Peyer's patch (tissue), 4 donors: ENCODE measurements around the gene ZBTB44. TPM values are rescaled to one million over a fixed set of nuclear protein-coding genes. Genes with fewer than 3 reads are reported as not detected.

Experiments used
- DNase-seq, 3 donors: peaks; one replicate each; pipeline ENCODE4 v3.0.0-alpha.2; 2017 to 2019
- H3K27ac ChIP-seq, 4 donors: fragments of 200-600 bp; sonication (generic); one replicate each; pipeline ENCODE4 v1.5.1; 2016 to 2019
- H3K27me3 ChIP-seq, 2 donors: fragments of 200-600 bp; sonication (generic); one replicate each; pipeline ENCODE4 v1.5.1; 2019
- H3K36me3 ChIP-seq, 3 donors: fragments of 200-600 bp; sonication (generic); one replicate each; pipeline ENCODE4 v1.5.1; 2016 to 2019
- H3K4me1 ChIP-seq, 4 donors: fragments of 200-600 bp; sonication (generic); one replicate each; pipeline ENCODE4 v1.5.1; 2016 to 2019
- H3K4me3 ChIP-seq, 4 donors: fragments of 200-600 bp; sonication (generic); 1 replicate in 3 of 4; 2 replicates in 1 of 4; pipeline ENCODE4 v1.5.1; 2016 to 2019; ENCODE audit warnings: mild to moderate bottlenecking in 1 of 4
- H3K9me3 ChIP-seq, 4 donors: fragments of 200-600 bp; sonication (generic); one replicate each; pipeline ENCODE4 v1.5.1; 2016 to 2019; ENCODE audit warnings: mild to moderate bottlenecking in 1 of 4
- POLR2A ChIP-seq, 2 donors: fragments of 450-650 bp; IDR thresholded peaks; one replicate each; pipeline ENCODE4 v1.5.1; 2017; ENCODE audit warnings: antibody characterized with exemption in 2 of 2, mild to moderate bottlenecking in 2 of 2, moderate library complexity in 2 of 2
- total RNA-seq, 4 donors: library from RNA; depleted of rRNA; stranded (reverse); fragments of >200 nt; gene quantifications; one replicate each; pipeline ENCODE4 v1.1.0, GENCODE V29; 2016
- TF ChIP-seq, protein P1 (sequence below), 6 experiments: fragments of 450-650 bp in 4 of 6; fragments of 200-600 bp in 2 of 6; sonication (generic) in 1 of 6; IDR thresholded peaks; one replicate each; pipeline ENCODE4 v1.5.1; 2017 to 2019; ENCODE audit warnings: antibody characterized with exemption in 6 of 6, mild to moderate bottlenecking in 3 of 6, moderate library complexity in 1 of 6

Gene ZBTB44
- total RNA-seq, 4 donors from 2014 or later = 39.2 to 113 (median 45.8) TPM

- Histone ChIP-seq H3K36me3 (no peaks in the 10 kb centered on the region), H3K4me3 (peak overlapping the region; percentile 75 to 98 (median 80)), H3K27me3 (no peaks in the 10 kb centered on the region), H3K4me1 (peaks cover 0 to 23% (median 4%) of the 10 kb centered on the region in 4 donors), H3K27ac (peak overlapping the region; percentile 93 to 98 (median 94)), H3K9me3 (no peaks in the 10 kb centered on the region)
- peak; percentile 57 to 74 (median 71) for DNase-seq
- TF ChIP-seq POLR2A (IDR thresholded peaks at IDR 0.05) = no peak
- TF ChIP-seq, protein P1, sequence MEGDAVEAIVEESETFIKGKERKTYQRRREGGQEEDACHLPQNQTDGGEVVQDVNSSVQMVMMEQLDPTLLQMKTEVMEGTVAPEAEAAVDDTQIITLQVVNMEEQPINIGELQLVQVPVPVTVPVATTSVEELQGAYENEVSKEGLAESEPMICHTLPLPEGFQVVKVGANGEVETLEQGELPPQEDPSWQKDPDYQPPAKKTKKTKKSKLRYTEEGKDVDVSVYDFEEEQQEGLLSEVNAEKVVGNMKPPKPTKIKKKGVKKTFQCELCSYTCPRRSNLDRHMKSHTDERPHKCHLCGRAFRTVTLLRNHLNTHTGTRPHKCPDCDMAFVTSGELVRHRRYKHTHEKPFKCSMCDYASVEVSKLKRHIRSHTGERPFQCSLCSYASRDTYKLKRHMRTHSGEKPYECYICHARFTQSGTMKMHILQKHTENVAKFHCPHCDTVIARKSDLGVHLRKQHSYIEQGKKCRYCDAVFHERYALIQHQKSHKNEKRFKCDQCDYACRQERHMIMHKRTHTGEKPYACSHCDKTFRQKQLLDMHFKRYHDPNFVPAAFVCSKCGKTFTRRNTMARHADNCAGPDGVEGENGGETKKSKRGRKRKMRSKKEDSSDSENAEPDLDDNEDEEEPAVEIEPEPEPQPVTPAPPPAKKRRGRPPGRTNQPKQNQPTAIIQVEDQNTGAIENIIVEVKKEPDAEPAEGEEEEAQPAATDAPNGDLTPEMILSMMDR (IDR thresholded peaks at IDR 0.05) = peak in 3 of 6 experiments; percentile 26 to 40 (median 39)
Observed at GRCh38 chr11:130315354-130315970, 745 bp upstream of the ZBTB44 start.

GRCh38 chr11:130314184-130314749 lies 450 bp downstream of the ZBTB44 start:
- peak; percentile 50 to 87 (median 80) for DNase-seq
- Histone ChIP-seq H3K4me3 (peak overlapping the region; percentile 75 to 98 (median 80)), H3K9me3 (no peaks in the 10 kb centered on the region), H3K4me1 (peaks cover 0 to 23% (median 4%) of the 10 kb centered on the region in 4 donors), H3K27me3 (no peaks in the 10 kb centered on the region), H3K36me3 (no peaks in the 10 kb centered on the region), H3K27ac (peak overlapping the region; percentile 93 to 98 (median 94))
- TF ChIP-seq, protein P1 (IDR thresholded peaks at IDR 0.05) = peak in 1 of 6 experiments; percentile 23
- TF ChIP-seq POLR2A (IDR thresholded peaks at IDR 0.05) = peak in 1 of 2 donors; percentile 52

- TF ChIP-seq POLR2A (IDR thresholded peaks at IDR 0.05) = no peak
- TF ChIP-seq, protein P1 (IDR thresholded peaks at IDR 0.05) = no peak
- H3K27me3 ChIP-seq = no peaks in the 10 kb centered on the region
- peak overlapping the region; percentile 93 to 98 (median 94) for H3K27ac ChIP-seq
- peak overlapping the region; percentile 75 to 98 (median 80) for H3K4me3 ChIP-seq
- H3K4me1 ChIP-seq = peaks cover 0 to 29% (median 4%) of the 10 kb centered on the region in 4 donors
- no peaks in the 10 kb centered on the region for H3K9me3 ChIP-seq
- no peaks in the 10 kb centered on the region for H3K36me3 ChIP-seq
- DNase-seq = no peak
Observed at GRCh38 chr11:130313383-130314183, 1.1 kb downstream of the ZBTB44 start.

DNA sequence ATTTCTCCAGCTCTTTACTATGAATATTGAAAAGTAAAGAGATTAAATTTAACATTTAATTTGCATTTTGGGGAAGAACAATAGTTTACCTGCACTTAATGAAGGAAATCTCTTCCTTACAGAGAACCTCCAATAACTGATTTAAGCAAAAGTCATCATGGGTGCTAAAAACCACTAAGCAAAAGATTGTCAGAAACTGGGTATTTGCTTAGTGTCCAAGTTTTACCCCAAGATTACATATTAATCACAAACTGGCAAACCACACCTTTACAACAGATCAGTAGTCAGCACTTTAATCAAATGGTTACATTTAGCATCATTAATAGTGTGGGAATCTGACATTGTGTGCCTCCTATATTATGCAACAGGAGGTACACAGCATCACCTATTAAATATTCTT lies 2.7 kb downstream of the ZBTB44 start:
- Histone ChIP-seq H3K4me1 (peaks cover 0 to 31% (median 4%) of the 10 kb centered on the region in 4 donors), H3K4me3 (no peak overlapping the region), H3K27ac (no peak overlapping the region)

GRCh38 chr11:130310622-130311021 lies 4.1 kb downstream of the ZBTB44 start:
- no peaks in the 10 kb centered on the region for H3K27me3 ChIP-seq
- no peaks in the 10 kb centered on the region for H3K36me3 ChIP-seq
- H3K4me3 ChIP-seq = no peak overlapping the region
- TF ChIP-seq, protein P1 (IDR thresholded peaks at IDR 0.05) = no peak
- no peak for TF ChIP-seq POLR2A (IDR thresholded peaks at IDR 0.05)
- H3K27ac ChIP-seq = no peak overlapping the region
- H3K9me3 ChIP-seq = no peaks in the 10 kb centered on the region
- DNase-seq = no peak
- H3K4me1 ChIP-seq = peaks cover 0 to 31% (median 4%) of the 10 kb centered on the region in 4 donors

More for the DNA sequence above, 2.7 kb downstream of the ZBTB44 start:
- TF ChIP-seq POLR2A (IDR thresholded peaks at IDR 0.05) = no peak
- TF ChIP-seq, protein P1 (IDR thresholded peaks at IDR 0.05) = no peak
- DNase-seq = no peak
- Histone ChIP-seq H3K27me3 (no peaks in the 10 kb centered on the region), H3K9me3 (no peaks in the 10 kb centered on the region), H3K36me3 (no peaks in the 10 kb centered on the region)
